Measurements from ENCODE around the gene CA10. TPM values are rescaled to one million over a fixed set of nuclear protein-coding genes. Genes with fewer than 3 reads are reported as not detected.

Gene CA10
- total RNA-seq, 1 experiment from 2014 or later = not detected

GRCh38 chr17:52201767-52202519 is 43.4 kb upstream of the CA10 start:
- no peaks in the 10 kb centered on the region for H3K9me3 ChIP-seq (ENCODE audit: insufficient read depth, low read depth)
- no peaks in the 10 kb centered on the region for H4K20me1 ChIP-seq (ENCODE audit: insufficient read depth)
- no peaks in the 10 kb centered on the region for H3F3A ChIP-seq (ENCODE audit: insufficient read depth, low read depth)
- BruUV-seq (replicated peaks) = no TSS peak
- CTCF ChIA-PET = no interaction called here
- DNase-seq = no peak
- no peaks in the 10 kb centered on the region for H3K9me2 ChIP-seq (ENCODE audit: insufficient read depth)
- POLR2A ChIA-PET (ENCODE audit: unreplicated experiment) = no interaction called here
- H3K4me1 ChIP-seq (replicated peaks; ENCODE audit: insufficient read depth) = no peaks in the 10 kb centered on the region
- no peaks in the 10 kb centered on the region for H3K79me2 ChIP-seq (ENCODE audit: low read depth)
- no peak overlapping the region for H3K4me3 ChIP-seq
- peaks cover 8% of the 10 kb centered on the region; the same call in 1 of the 2 replicates for H3K27me3 ChIP-seq (ENCODE audit: insufficient read depth, low read depth)
- H3K4me2 ChIP-seq = no peak overlapping the region
- H2AFZ ChIP-seq = no peak overlapping the region
- TF ChIP-seq, protein P1, sequence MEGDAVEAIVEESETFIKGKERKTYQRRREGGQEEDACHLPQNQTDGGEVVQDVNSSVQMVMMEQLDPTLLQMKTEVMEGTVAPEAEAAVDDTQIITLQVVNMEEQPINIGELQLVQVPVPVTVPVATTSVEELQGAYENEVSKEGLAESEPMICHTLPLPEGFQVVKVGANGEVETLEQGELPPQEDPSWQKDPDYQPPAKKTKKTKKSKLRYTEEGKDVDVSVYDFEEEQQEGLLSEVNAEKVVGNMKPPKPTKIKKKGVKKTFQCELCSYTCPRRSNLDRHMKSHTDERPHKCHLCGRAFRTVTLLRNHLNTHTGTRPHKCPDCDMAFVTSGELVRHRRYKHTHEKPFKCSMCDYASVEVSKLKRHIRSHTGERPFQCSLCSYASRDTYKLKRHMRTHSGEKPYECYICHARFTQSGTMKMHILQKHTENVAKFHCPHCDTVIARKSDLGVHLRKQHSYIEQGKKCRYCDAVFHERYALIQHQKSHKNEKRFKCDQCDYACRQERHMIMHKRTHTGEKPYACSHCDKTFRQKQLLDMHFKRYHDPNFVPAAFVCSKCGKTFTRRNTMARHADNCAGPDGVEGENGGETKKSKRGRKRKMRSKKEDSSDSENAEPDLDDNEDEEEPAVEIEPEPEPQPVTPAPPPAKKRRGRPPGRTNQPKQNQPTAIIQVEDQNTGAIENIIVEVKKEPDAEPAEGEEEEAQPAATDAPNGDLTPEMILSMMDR (conservative IDR thresholded peaks at IDR 0.05) = no peak
- TF ChIP-seq EZH2 (IDR thresholded peaks at IDR 0.05; ENCODE audit: low read depth) = no peak
- H3K36me3 ChIP-seq (ENCODE audit: low read depth) = no peaks in the 10 kb centered on the region
- no peak overlapping the region for H3K27ac ChIP-seq
- intact Hi-C loops (cut with micrococcal nuclease; ENCODE audit: unreplicated experiment) = no loop called here

- Histone ChIP-seq H3K4me3 (no peak overlapping the region), H3K27me3 (ENCODE audit: insufficient read depth, low read depth) (no peaks in the 10 kb centered on the region), H2AFZ (no peak overlapping the region), H3K4me2 (no peak overlapping the region), H3K79me2 (ENCODE audit: low read depth) (no peaks in the 10 kb centered on the region), H3K27ac (no peak overlapping the region), H3K36me3 (ENCODE audit: low read depth) (no peaks in the 10 kb centered on the region), H4K20me1 (ENCODE audit: insufficient read depth) (no peaks in the 10 kb centered on the region), H3K9me2 (ENCODE audit: insufficient read depth) (no peaks in the 10 kb centered on the region), H3K4me1 (replicated peaks; ENCODE audit: insufficient read depth) (no peaks in the 10 kb centered on the region), H3K9me3 (ENCODE audit: insufficient read depth, low read depth) (no peaks in the 10 kb centered on the region; the same call in 1 of the 2 replicates), H3F3A (ENCODE audit: insufficient read depth, low read depth) (no peaks in the 10 kb centered on the region)
- TF ChIP-seq EZH2 (IDR thresholded peaks at IDR 0.05; ENCODE audit: low read depth) = no peak
- TF ChIP-seq, protein P1 (conservative IDR thresholded peaks at IDR 0.05) = no peak
- DNase-seq = no peak
- ChIA-PET CTCF (no interaction called here), POLR2A (ENCODE audit: unreplicated experiment) (no interaction called here)
- BruUV-seq (replicated peaks) = no TSS peak
- intact Hi-C loops (cut with micrococcal nuclease; ENCODE audit: unreplicated experiment) = no loop called here
Observed at GRCh38 chr17:52191491-52191890, 33.0 kb upstream of the CA10 start.

GRCh38 chr17:52181782-52182181 is 23.3 kb upstream of the CA10 start:
- Histone ChIP-seq H3K36me3 (ENCODE audit: low read depth) (no peaks in the 10 kb centered on the region), H3K9me3 (ENCODE audit: insufficient read depth, low read depth) (no peaks in the 10 kb centered on the region), H3K4me3 (no peak overlapping the region), H4K20me1 (ENCODE audit: insufficient read depth) (no peaks in the 10 kb centered on the region), H3K79me2 (ENCODE audit: low read depth) (no peaks in the 10 kb centered on the region), H3K4me1 (replicated peaks; ENCODE audit: insufficient read depth) (no peaks in the 10 kb centered on the region), H3K9me2 (ENCODE audit: insufficient read depth) (no peaks in the 10 kb centered on the region), H3K4me2 (no peak overlapping the region), H3K27me3 (ENCODE audit: insufficient read depth, low read depth) (0 out of 2 replicates have a peak, but pooled peaks cover under 1% of the 10 kb centered on the region), H3F3A (ENCODE audit: insufficient read depth, low read depth) (no peaks in the 10 kb centered on the region), H3K27ac (no peak overlapping the region), H2AFZ (no peak overlapping the region)
- ChIA-PET CTCF (no interaction called here), POLR2A (ENCODE audit: unreplicated experiment) (no interaction called here)
- TF ChIP-seq, protein P1 (conservative IDR thresholded peaks at IDR 0.05) = no peak
- TF ChIP-seq EZH2 (IDR thresholded peaks at IDR 0.05; ENCODE audit: low read depth) = no peak
- intact Hi-C loops (cut with micrococcal nuclease; ENCODE audit: unreplicated experiment) = no loop called here
- BruUV-seq (replicated peaks) = no TSS peak
- DNase-seq = no peak

Measured in PC-9 (cell line).